Measurements from ENCODE around the gene JPH4.
A peak's percentile ranks its signal among the peaks of the same experiment; 100 is the strongest.

The JPH4 gene

DNA sequence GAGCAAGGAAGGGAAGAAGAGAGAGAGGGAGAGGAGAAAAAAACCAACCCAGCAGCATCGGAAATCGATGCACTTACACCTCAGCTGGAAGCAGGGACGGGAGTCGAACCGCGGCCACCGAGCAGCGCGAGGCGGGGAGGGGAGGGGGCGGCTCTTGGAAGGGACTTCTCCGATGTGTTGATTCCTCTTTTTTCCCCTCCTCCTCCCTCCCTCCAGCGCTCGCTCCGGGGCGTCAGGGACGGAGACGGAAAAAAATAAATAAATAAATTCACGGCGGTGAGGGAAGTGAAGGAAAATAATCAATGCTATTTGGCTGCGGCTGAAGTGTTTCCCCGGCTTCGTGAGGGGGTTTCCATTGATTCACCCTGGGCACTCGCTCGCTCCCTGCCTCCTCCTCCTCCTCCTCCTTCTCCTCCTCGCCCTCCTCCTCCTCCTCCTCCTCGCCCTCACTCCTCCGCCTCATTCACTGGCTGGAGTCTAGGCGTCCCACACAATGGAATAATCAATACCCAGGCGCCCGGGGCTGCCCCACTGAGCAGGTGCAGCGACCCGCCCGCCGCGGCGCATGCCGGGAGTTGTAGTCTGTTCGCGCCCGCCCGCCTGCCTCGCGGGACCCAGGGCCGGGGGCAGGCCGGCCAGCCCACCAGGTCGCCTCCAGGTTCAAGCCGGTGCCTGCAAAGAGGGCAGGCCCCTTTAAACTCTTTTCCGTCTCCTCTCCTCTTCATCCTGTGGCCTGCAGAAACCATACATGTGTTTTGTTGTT, 27.1 kb downstream of the JPH4 start, which contains the start of gene ZFHX2:
ZFHX2 (minus strand) TSS at position 500 of the 763 bp plus-strand sequence. CDS start 16,440 bp downstream, outside the sequence.
- H3K4me3 ChIP-seq (ENCODE audit: low read depth, low read length) = peak within 1 kb of the TSS; percentile 81
- TF ChIP-seq, protein P1, sequence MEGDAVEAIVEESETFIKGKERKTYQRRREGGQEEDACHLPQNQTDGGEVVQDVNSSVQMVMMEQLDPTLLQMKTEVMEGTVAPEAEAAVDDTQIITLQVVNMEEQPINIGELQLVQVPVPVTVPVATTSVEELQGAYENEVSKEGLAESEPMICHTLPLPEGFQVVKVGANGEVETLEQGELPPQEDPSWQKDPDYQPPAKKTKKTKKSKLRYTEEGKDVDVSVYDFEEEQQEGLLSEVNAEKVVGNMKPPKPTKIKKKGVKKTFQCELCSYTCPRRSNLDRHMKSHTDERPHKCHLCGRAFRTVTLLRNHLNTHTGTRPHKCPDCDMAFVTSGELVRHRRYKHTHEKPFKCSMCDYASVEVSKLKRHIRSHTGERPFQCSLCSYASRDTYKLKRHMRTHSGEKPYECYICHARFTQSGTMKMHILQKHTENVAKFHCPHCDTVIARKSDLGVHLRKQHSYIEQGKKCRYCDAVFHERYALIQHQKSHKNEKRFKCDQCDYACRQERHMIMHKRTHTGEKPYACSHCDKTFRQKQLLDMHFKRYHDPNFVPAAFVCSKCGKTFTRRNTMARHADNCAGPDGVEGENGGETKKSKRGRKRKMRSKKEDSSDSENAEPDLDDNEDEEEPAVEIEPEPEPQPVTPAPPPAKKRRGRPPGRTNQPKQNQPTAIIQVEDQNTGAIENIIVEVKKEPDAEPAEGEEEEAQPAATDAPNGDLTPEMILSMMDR (IDR thresholded peaks at IDR 0.05; ENCODE audit: low read depth, low read length, missing control alignments) = no peak

GRCh38 chr14:23550812-23551265, 27.8 kb downstream of the JPH4 start:
- peak overlapping the region; percentile 81 for H3K4me3 ChIP-seq (ENCODE audit: low read depth, low read length)
- no peak for DNase-seq (ENCODE audit: low read depth)
- TF ChIP-seq, protein P1 (IDR thresholded peaks at IDR 0.05; ENCODE audit: low read depth, low read length, missing control alignments) = no peak

More for the DNA sequence above, 27.1 kb downstream of the JPH4 start, which contains the start of gene ZFHX2:
- no peak for DNase-seq (ENCODE audit: low read depth)

DNA sequence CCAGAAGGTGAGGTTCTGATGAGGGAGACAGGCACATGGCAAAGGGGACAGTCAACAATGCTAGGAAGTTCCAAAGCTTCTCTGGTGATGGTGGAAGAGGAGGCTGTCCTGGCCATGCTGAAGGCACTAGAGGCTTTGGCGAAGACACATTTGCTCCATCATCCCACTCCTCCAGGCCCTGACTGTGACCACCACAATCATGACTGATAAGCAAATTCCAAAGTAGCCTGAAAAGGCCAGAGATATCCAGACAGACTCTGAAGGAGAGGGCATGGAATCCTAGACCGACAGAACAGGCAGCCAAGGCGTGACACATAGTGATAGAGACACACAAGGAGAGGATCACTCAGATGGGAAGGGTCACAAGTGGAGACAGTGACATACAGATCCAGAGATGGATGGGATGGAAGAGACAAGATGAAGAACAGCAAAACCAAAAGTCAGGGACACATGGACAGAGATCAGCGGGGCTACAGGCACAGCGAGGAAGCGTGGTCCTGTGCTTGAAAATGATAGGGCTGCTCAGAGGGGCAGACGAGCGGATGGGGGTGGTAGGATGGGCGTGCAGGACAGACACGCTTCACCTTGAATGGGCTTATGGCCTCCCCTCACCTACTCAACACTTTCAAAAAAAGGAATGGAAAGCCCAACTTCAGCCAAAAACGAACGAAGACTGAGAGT, 28.3 kb downstream of the JPH4 start:
- TF ChIP-seq, protein P1 (IDR thresholded peaks at IDR 0.05; ENCODE audit: low read depth, low read length, missing control alignments) = no peak
- DNase-seq (ENCODE audit: low read depth) = no peak
- peak overlapping the region; percentile 81 for H3K4me3 ChIP-seq (ENCODE audit: low read depth, low read length)

- TF ChIP-seq, protein P1 (IDR thresholded peaks at IDR 0.05; ENCODE audit: low read depth, low read length, missing control alignments) = no peak
- DNase-seq (ENCODE audit: low read depth) = no peak
- H3K4me3 ChIP-seq (ENCODE audit: low read depth, low read length) = no peak overlapping the region
Measured at GRCh38 chr14:23548351-23549318, 30.0 kb downstream of the JPH4 start.

DNA sequence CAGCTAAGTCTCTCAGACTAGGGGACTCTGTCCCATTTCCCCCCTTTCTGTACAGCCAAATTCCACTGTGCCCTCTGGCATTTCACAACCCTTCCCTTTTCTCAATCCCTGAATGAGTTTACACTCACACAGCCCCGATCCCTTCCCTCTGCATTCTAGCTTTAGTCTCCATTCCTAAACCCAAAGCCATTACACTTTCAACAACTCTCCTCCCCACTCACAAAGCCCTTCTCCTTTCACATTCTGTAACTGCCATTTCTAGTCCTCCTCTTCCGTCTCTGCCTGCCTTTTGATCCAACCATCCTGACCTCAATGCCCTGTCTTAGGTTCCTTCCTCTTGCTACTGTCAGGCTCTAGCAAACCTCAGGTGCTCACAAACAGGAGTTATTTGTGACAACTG, 30.7 kb downstream of the JPH4 start:
- TF ChIP-seq, protein P1 (IDR thresholded peaks at IDR 0.05; ENCODE audit: low read depth, low read length, missing control alignments) = no peak
- H3K4me3 ChIP-seq (ENCODE audit: low read depth, low read length) = no peak overlapping the region
- no peak for DNase-seq (ENCODE audit: low read depth)

- H3K4me3 ChIP-seq (ENCODE audit: low read depth, low read length) = no peak overlapping the region
- no peak for DNase-seq (ENCODE audit: low read depth)
- TF ChIP-seq, protein P1 (IDR thresholded peaks at IDR 0.05; ENCODE audit: low read depth, low read length, missing control alignments) = no peak
Measured at GRCh38 chr14:23546450-23547035, 32.0 kb downstream of the JPH4 start.

All from GM12864 (cell line).